ENCODE results near the gene OSM.

GRCh38 chr22:30285176-30285845 is 18.7 kb upstream of the OSM start:
- TF ChIP-seq POLR2A (IDR thresholded peaks at IDR 0.05) (no peak), CTCF (IDR thresholded peaks at IDR 0.05) (no peak)
